ENCODE results near the gene SLC22A31.
"Not testable (repeated sequence)": the region's sequence is repeated elsewhere in the genome, so short reads cannot be mapped to it uniquely, and the experiment has no call there.

The SLC22A31 gene

DNA sequence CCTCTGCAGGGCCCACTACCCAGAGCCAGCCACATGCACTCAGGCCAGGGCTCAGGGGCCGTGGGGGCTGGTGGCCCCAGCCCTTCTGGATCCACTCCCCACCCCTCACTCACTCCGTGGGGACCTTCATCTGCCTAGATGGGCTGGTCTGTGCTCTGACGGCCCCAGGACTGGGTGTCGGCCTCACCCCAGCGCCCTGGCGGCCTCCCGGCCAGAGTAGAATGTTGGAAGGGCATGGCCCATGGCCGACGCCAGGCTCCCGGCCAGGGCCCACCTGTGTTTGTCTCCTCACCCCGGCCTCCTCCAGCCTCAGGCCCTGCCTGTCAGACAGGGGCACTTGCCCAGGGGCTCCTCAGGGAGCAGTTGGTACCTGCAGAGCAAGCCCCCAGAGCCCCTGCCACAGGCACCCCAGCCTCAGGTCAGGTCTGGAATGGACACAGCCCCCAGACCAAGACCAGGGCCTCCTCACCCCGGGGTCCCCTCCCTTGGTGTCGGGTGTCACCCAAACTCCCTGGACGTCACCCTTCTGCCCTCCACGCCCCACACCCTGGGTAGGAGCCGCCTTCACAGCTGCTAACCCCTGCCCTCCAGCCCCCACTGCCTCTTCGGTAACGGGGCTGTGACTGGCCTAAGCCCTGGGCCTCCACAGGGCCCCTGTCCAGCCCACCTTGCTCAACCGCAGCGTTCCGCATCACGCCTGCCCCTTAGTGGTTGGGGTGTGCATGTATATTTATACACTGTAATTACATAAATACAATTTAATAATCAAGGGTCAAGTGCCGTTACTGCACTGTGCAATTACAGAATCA is 31.8 kb downstream of the SLC22A31 start:
- no peaks in the 10 kb centered on the region for H3K9me2 ChIP-seq (ENCODE audit: low read depth, low read length)
- peaks cover 15% of the 10 kb centered on the region for H3K4me1 ChIP-seq (ENCODE audit: insufficient read depth, low read length, severe bottlenecking)

DNA sequence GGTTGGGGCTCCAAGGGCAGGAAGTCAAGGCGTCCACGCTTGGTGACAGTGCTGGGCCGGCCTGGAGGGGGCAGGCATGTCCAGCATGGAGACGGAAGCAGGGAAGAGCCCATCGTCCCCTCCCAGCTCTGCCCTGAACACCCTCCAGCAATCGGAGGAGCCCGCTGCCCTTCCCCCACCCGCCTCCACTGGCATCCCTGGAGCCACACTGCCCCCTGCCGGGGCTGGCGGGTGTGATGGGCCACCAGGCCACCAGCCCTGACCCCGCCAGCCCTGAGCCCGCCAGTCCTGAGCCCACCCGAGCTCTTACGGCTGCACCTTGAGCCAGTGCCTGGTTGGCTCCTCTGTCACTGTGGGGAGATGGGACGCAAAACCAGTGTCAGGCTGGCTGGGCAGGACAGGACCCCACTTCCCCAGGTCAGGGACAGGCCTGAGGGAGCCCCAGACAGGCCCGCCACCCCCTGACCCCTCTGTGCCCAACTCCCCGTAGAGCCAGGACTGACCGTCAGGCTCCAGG is 32.9 kb downstream of the SLC22A31 start:
- no peaks in the 10 kb centered on the region for H3K9me2 ChIP-seq (ENCODE audit: low read depth, low read length)
- H3K9ac ChIP-seq (ENCODE audit: low read length), result no peak overlapping the region
- H3K4me3 ChIP-seq (ENCODE audit: low read depth, low read length, poor library complexity, severe bottlenecking), result no peak overlapping the region
- TF ChIP-seq, protein P1, sequence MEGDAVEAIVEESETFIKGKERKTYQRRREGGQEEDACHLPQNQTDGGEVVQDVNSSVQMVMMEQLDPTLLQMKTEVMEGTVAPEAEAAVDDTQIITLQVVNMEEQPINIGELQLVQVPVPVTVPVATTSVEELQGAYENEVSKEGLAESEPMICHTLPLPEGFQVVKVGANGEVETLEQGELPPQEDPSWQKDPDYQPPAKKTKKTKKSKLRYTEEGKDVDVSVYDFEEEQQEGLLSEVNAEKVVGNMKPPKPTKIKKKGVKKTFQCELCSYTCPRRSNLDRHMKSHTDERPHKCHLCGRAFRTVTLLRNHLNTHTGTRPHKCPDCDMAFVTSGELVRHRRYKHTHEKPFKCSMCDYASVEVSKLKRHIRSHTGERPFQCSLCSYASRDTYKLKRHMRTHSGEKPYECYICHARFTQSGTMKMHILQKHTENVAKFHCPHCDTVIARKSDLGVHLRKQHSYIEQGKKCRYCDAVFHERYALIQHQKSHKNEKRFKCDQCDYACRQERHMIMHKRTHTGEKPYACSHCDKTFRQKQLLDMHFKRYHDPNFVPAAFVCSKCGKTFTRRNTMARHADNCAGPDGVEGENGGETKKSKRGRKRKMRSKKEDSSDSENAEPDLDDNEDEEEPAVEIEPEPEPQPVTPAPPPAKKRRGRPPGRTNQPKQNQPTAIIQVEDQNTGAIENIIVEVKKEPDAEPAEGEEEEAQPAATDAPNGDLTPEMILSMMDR (IDR thresholded peaks at IDR 0.05; ENCODE audit: low read length), result peak; percentile 94
- TF ChIP-seq EZH2 (IDR thresholded peaks at IDR 0.05; ENCODE audit: borderline replicate concordance, low read length), result no peak
- no peaks in the 10 kb centered on the region for H3K9me3 ChIP-seq (ENCODE audit: low read length)
- no peak overlapping the region for H2AFZ ChIP-seq (ENCODE audit: low read length)
- H3K79me2 ChIP-seq (ENCODE audit: insufficient read depth, low read length), result no peaks in the 10 kb centered on the region
- no peaks in the 10 kb centered on the region; the same call in 1 of the 2 replicates for H3F3A ChIP-seq (ENCODE audit: insufficient read depth, low read length)
- H3K4me2 ChIP-seq (ENCODE audit: low read length), result no peak overlapping the region
- H3K36me3 ChIP-seq (ENCODE audit: insufficient read depth, low read length), result no peaks in the 10 kb centered on the region
- H3K27me3 ChIP-seq (ENCODE audit: insufficient read depth, low read length), result peaks cover 10% of the 10 kb centered on the region
- H3K4me1 ChIP-seq (ENCODE audit: insufficient read depth, low read length, severe bottlenecking), result peaks cover 16% of the 10 kb centered on the region
- H4K20me1 ChIP-seq (ENCODE audit: insufficient read depth, low read length), result no peaks in the 10 kb centered on the region
- H3K27ac ChIP-seq (ENCODE audit: low read depth, low read length, poor library complexity, severe bottlenecking), result no peak overlapping the region

More for the DNA sequence above, 31.8 kb downstream of the SLC22A31 start:
- Histone ChIP-seq H3K36me3 (ENCODE audit: insufficient read depth, low read length) (no peaks in the 10 kb centered on the region), H3K9me3 (ENCODE audit: low read length) (no peaks in the 10 kb centered on the region), H4K20me1 (ENCODE audit: insufficient read depth, low read length) (no peaks in the 10 kb centered on the region), H2AFZ (ENCODE audit: low read length) (no peak overlapping the region), H3K9ac (ENCODE audit: low read length) (no peak overlapping the region), H3K4me2 (ENCODE audit: low read length) (no peak overlapping the region), H3K79me2 (ENCODE audit: insufficient read depth, low read length) (no peaks in the 10 kb centered on the region), H3K4me3 (ENCODE audit: low read depth, low read length, poor library complexity, severe bottlenecking) (no peak overlapping the region), H3K27me3 (ENCODE audit: insufficient read depth, low read length) (peaks cover 10% of the 10 kb centered on the region), H3K27ac (ENCODE audit: low read depth, low read length, poor library complexity, severe bottlenecking) (no peak overlapping the region), H3F3A (ENCODE audit: insufficient read depth, low read length) (no peaks in the 10 kb centered on the region; the same call in 1 of the 2 replicates)
- TF ChIP-seq, protein P1 (IDR thresholded peaks at IDR 0.05; ENCODE audit: low read length), result peak; percentile 45; the same call in 1 of the 2 replicates
- no peak for TF ChIP-seq EZH2 (IDR thresholded peaks at IDR 0.05; ENCODE audit: borderline replicate concordance, low read length)

- Histone ChIP-seq H3K27ac (ENCODE audit: low read depth, low read length, poor library complexity, severe bottlenecking) (no peak overlapping the region), H3K36me3 (ENCODE audit: insufficient read depth, low read length) (no peaks in the 10 kb centered on the region), H3K79me2 (ENCODE audit: insufficient read depth, low read length) (no peaks in the 10 kb centered on the region), H2AFZ (ENCODE audit: low read length) (no peak overlapping the region), H3K4me3 (ENCODE audit: low read depth, low read length, poor library complexity, severe bottlenecking) (no peak overlapping the region), H3K9ac (ENCODE audit: low read length) (no peak overlapping the region), H3K9me2 (ENCODE audit: low read depth, low read length) (no peaks in the 10 kb centered on the region), H4K20me1 (ENCODE audit: insufficient read depth, low read length) (no peaks in the 10 kb centered on the region), H3K9me3 (ENCODE audit: low read length) (no peaks in the 10 kb centered on the region), H3K4me1 (ENCODE audit: insufficient read depth, low read length, severe bottlenecking) (peaks cover 21% of the 10 kb centered on the region), H3K4me2 (ENCODE audit: low read length) (no peak overlapping the region), H3K27me3 (ENCODE audit: insufficient read depth, low read length) (peaks cover 13% of the 10 kb centered on the region), H3F3A (ENCODE audit: insufficient read depth, low read length) (no peaks in the 10 kb centered on the region; the same call in 1 of the 2 replicates)
- TF ChIP-seq, protein P1 (IDR thresholded peaks at IDR 0.05; ENCODE audit: low read length), result no peak
- TF ChIP-seq EZH2 (IDR thresholded peaks at IDR 0.05; ENCODE audit: borderline replicate concordance, low read length), result no peak
These were observed 33.5 kb downstream of the SLC22A31 start for GRCh38 chr16:89166696-89167424.

DNA sequence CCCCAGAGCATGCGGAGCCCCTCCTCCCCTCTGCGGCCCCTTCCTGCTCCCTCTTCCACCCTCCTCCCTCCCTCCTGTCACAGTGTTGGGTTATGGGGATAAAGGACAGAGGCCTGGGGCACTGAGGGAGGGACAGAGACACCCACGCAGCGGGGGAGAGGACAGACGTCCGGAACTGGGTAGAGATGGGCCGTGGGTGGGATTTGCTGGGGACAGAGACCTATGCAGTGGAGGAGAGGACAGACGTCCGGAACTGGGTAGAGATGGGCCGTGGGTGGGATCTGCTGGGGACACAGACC is 34.7 kb downstream of the SLC22A31 start:
- H3K4me3 ChIP-seq (ENCODE audit: low read depth, low read length, poor library complexity, severe bottlenecking); H3K9me2 ChIP-seq (ENCODE audit: low read depth, low read length); H4K20me1 ChIP-seq (ENCODE audit: insufficient read depth, low read length); H3K27ac ChIP-seq (ENCODE audit: low read depth, low read length, poor library complexity, severe bottlenecking); H3K79me2 ChIP-seq (ENCODE audit: insufficient read depth, low read length); H3K9ac ChIP-seq (ENCODE audit: low read length); H3F3A ChIP-seq (ENCODE audit: insufficient read depth, low read length); H2AFZ ChIP-seq (ENCODE audit: low read length); H3K4me2 ChIP-seq (ENCODE audit: low read length); H3K9me3 ChIP-seq (ENCODE audit: low read length); H3K36me3 ChIP-seq (ENCODE audit: insufficient read depth, low read length): not testable (repeated sequence)
- Histone ChIP-seq H3K27me3 (ENCODE audit: insufficient read depth, low read length) (peaks cover 18% of the 10 kb centered on the region), H3K4me1 (ENCODE audit: insufficient read depth, low read length, severe bottlenecking) (peaks cover 17% of the 10 kb centered on the region)

Data from OCI-LY1 (cell line).